RKO (cell line): ENCODE data around the gene TUBB8B.
"Not testable (repeated sequence)": the region's sequence is repeated elsewhere in the genome, so short reads cannot be mapped to it uniquely, and the experiment has no call there.

ENCODE experiments used
- DNase-seq: peaks from one replicate; pipeline ENCODE4 v3.0.0-alpha.2; 2016; ENCODE audit warnings: low spot score

Gene TUBB8B

DNA sequence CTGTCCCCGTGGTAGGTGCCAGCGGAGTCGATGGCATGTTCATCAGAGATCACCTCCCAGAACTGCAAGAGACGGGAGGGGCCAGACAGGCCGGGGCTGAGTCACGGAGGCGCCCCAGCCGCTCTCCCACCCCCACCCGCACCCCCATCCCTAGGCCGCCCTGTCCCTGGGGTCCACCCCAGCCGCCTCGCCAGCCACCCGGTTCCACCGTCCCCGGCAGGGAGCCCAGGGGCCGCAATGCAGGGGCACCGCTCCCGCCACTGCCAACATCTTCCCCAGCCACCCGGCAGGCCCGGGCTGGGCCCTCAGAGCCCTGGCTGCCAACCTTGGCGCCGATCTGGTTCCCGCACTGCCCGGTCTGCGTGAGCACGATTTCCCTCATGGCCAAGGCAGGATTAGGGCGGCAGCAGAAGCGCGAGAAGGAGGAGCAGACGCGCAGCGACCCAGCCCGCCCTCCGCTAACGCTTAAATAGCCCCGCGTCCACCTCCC lies at the start of gene TUBB8B:
Gene TUBB8B, minus strand, starts transcription at position 440 of the 490 bp plus-strand sequence. Its CDS starts 58 bp downstream, at position 382.
- DNase-seq, result not testable (repeated sequence)

DNA sequence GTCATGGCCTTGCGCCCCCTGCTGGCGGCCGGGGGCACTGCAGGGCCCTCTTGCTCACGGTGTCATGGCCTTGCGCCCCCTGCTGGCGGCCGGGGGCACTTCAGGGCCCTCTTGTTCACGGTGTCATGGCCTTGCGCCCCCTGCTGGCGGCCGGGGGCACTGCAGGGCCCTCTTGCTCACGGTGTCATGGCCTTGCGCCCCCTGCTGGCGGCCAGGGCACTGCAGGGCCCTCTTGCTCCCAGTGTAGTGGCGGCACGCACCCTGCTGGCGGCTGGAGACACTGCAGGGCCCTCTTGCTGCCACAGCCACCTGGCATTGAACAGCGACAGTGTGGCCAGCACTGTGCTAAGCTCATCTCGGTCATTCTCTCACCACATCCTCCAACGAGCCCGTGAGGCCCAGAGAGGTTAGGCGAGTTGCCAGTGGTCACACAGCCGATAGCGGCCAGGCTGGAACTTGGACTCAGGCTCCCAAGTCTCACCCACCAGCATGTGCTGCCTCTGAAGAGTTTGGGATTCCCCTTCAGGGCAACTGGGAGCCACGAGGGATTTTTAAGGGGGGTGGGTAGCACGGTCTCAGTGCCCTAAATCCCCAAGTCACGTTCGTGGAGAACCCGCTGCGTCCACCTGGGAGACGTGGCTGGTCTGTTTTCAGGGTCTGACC lies 48.0 kb upstream of the TUBB8B start:
- not testable (repeated sequence) for DNase-seq

DNA sequence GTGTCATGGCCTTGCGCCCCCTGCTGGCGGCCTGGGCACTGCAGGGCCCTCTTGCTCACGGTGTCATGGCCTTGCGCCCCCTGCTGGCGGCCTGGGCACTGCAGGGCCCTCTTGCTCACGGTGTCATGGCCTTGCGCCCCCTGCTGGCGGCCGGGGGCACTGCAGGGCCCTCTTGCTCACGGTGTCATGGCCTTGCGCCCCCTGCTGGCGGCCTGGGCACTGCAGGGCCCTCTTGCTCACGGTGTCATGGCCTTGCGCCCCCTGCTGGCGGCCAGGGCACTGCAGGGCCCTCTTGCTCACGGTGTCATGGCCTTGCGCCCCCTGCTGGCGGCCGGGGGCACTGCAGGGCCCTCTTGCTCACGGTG lies 47.3 kb upstream of the TUBB8B start:
- not testable (repeated sequence) for DNase-seq

DNA sequence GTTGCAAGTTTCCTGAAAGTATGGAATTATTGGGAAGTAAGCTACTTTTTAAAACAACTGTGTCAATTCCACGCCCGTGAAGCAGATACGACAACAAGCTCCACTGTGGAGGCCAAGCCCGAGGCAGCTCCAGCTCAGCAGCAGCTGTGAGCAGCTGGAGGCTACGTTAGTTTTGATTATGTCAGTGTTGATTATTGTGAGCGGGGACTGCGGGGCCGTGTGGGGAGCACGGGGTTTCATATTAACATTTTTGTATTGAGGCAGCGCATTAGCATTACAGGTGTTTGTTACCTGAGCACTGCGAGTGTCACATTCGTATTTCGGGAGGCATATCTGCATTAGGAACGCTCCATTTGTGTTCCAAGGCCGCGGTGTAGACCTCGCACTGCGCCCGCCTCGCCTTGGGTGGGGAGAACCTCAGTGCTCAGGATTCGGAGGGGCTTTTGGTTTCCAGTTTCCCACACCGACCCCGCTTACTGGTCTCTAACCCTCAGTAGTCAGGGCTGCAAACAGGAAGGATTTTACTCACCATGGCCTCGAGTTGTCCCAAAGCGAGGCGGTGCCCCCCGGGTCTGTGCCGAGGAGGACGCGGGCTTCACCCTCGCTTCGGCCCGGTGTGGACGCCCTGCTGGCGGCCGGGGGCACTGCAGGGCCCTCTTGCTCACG lies 46.8 kb upstream of the TUBB8B start:
- not testable (repeated sequence) for DNase-seq

DNA sequence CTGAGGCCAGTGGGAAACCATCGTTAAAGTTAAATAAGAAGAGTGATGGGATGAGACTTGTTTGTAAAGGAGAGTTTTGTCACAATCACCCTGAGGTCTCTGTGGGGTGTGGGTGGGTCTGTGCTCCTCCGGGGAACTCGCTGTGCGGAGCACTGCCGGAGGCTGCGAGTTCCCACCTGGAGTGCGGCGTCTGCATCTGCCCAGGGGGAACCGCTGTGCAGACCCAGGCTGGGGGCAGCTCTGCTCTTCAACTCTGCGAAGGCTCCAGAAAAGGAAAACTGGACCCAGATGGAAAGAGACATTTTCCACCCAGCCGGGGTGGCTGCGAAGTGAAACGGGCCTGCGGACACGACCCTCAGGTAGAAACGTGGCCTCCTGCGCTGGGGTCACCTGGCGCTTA lies 46.2 kb upstream of the TUBB8B start:
- DNase-seq, result not testable (repeated sequence)

DNA sequence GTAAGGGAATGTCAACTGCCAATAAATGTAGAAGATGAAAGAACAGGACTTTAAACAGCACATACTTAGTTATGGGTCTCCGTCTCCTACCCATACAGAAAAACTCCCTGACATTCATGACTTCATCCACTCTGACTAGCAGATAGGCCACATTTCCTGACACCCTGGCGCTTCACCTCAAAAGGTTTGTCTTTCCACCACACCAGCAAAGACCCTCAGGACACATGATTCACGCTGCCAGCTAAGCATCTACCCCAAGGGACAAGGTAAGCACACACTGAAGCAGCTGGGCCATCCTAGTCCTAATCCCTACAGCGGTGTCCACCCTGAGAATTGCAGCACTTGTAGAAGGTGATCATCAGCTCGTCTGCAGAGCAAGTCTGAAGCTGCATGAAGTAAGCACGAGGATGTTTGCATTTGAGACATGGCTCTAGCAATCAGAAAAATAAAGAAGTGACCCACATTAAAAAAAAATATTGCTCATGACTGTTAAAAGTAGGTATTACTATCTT lies 44.5 kb upstream of the TUBB8B start:
- not testable (repeated sequence) for DNase-seq

DNA sequence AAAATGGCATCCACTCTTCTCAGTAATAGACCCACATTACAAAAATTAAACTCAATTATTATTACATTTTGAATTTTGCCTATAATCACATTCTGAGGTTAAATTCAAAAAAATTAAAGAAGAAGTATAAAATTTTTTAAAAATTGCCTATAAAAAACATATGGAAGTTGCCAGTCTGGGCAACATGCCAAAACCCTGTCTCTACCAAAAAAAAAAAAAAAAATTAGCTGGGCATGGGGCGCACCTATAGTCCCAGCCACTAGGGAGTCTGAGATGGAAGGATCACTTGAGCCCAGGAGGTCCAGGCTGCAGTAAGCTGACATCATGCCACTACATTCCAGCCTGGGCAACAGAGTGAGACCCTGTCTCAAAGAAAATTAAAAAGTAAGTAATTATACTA lies 42.1 kb upstream of the TUBB8B start:
- DNase-seq, result peak; percentile 14

DNA sequence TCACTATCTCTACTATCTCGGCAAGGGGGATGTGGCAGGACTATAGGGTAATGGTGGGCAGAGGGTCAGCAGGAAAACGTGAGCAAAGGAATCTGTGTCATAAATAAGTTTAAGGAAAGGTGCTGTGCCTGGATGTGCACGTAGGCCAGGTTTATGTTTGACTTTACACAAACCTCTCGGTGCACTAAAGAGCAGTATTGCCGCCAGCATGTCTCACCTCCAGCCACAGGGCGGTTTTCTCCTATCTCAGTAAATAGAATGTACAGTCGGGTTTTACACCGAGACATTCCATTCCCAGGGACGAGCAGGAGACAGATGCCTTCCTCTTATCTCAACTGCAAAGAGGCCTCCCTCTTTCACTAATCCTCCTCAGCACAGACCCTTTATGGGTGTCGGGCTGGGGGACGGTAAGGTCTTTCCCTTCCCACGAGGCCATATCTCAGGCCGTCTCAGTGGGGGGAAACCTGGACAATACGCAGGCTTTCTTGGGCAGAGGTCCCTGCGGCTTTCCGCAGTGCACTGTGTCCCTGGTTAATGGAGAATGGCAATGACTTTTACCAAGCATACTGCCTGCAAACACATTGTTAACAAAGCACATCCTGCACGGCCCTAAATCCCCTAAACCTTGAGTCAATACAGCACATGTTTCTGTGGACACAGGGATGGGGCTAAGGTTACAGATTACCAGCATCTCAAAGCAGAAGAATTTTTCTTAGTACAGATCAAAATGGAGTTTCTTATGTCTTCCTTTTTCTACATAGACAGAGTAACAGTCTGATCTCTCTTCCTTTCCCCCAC lies 41.2 kb upstream of the TUBB8B start:
- DNase-seq, result not testable (repeated sequence)

- not testable (repeated sequence) for DNase-seq
Measured at GRCh38 chr18:89124-89523, 39.7 kb upstream of the TUBB8B start.

DNA sequence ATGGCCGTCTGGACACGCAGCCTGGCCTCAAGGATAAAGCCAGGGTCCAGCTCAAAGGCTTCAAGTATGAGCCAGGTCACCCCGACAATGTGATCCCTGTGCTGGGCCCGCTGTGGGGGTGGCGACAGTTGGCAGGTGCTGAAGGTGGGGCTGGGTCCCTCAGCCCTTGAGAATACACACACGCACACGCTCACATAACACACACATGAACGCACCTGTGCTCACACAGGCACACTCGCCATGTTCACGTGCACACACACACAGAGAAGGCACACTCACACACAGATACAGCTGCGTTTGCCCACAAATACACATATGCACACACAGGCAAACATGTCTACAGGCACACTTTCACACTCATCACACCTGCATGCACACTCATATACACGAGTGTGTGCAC lies 35.4 kb upstream of the TUBB8B start:
- not testable (repeated sequence) for DNase-seq

DNA sequence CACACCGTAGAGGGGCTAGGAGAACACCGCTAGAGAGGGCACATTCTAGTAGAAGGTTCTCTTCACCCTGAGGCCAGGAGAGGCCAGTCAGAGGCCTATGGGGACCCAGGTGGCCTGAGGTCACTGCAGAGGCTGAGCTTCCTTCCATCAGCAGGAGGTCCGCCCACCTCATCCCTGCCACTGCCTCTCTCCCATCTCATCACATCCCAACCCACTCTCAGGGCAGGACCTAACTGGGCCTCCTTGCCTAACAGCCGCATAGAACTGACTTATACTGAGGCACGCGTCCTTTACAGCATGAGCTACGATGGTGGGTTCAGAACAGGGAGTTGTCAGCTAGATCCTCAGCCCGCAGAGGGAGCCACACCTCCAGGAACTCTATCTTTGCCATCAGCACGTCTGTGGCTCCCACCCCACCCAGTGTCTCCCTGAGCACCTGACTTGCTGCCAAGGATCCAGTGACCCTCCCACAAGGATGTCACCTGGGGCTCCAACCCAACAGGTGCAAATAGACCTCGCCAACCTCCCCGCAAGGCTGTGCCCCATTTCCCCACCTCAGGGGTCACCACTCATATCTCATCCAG lies 33.3 kb upstream of the TUBB8B start:
- DNase-seq, result not testable (repeated sequence)

DNA sequence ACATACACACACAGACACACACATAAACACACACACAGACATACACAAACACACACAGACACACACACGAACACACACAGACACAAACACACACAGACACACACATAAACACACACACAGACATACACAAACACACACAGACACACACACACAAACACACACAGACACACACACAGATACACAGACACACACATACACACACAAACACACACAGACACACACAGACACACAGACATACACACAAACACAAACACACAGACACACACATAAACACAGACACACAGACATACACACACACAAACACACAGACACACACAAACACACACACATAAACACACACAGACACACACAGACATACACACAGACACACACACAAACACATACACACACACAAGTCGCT lies 31.5 kb upstream of the TUBB8B start:
- not testable (repeated sequence) for DNase-seq

GRCh38 chr18:80202-80601 lies 30.8 kb upstream of the TUBB8B start:
- not testable (repeated sequence) for DNase-seq

- not testable (repeated sequence) for DNase-seq
Measured at GRCh38 chr18:75525-76160, 26.2 kb upstream of the TUBB8B start.

GRCh38 chr18:73181-73777 lies 23.9 kb upstream of the TUBB8B start:
- not testable (repeated sequence) for DNase-seq

DNA sequence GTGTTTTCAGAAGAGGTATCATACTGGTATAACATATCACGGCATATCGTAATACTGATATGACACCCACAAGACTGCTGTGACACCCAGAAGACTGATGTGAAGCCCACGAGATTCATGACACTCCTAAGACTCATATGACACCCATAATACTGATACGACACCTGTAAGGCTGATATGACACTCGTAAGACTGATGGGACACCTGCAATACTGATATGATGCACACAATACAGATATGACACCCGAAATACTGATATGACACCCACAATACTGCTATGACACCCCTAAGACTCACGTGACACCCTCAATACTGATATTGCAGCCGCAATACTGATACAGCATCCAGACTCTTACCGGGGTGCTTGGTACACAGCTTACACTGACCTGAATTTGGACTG lies 18.3 kb upstream of the TUBB8B start:
- not testable (repeated sequence) for DNase-seq

- DNase-seq, result not testable (repeated sequence)
Measured at GRCh38 chr18:64279-64678, 14.9 kb upstream of the TUBB8B start.

GRCh38 chr18:63656-64055 lies 14.2 kb upstream of the TUBB8B start:
- not testable (repeated sequence) for DNase-seq

DNA sequence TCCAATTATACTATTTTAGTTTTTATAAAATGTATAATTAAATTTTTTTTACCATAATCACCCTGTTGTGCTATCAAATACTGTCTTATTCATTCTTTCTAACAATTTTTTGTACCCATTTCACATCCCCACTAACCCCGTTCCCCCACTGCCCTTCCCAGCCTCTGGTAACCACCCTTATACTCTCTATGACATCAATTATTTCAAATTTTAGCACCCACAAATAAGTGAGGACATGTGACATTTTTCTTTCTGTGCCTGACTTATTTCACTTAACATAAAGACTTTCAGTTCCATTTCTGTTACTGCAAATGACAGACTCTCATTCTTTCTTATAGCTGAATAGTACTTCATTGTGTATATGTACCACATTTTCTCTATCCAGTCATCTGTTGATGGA lies 5.0 kb upstream of the TUBB8B start:
- not testable (repeated sequence) for DNase-seq

GRCh38 chr18:48696-49095 lies 719 bp downstream of the TUBB8B start:
- not testable (repeated sequence) for DNase-seq

GRCh38 chr18:13177-13576 lies 36.2 kb downstream of the TUBB8B start:
- not testable (repeated sequence) for DNase-seq
